HCEC 1CT (cell line): Measurements from ENCODE around the gene EBLN1.

Source experiments
- DNase-seq: peaks from one replicate; pipeline ENCODE4 v3.0.0-alpha.2; 2017

EBLN1 gene

GRCh38 chr10:22217842-22218241, at the start of gene EBLN1:
Gene EBLN1, minus strand, starts transcription at chr10:22218015. Its CDS starts 8,032 bp downstream, at chr10:22209983.
- no peak for DNase-seq

- DNase-seq = no peak
These were observed 48.2 kb upstream of the EBLN1 start for GRCh38 chr10:22265839-22266537.

- no peak for DNase-seq
These were observed 45.3 kb upstream of the EBLN1 start for GRCh38 chr10:22263106-22263505.

GRCh38 chr10:22259280-22259679, 41.5 kb upstream of the EBLN1 start:
- peak; percentile 18 for DNase-seq

GRCh38 chr10:22258471-22258870, 40.7 kb upstream of the EBLN1 start:
- DNase-seq = no peak

GRCh38 chr10:22253580-22253882, 35.7 kb upstream of the EBLN1 start:
- DNase-seq = no peak

GRCh38 chr10:22252801-22253579, 35.2 kb upstream of the EBLN1 start:
- DNase-seq = no peak

- no peak for DNase-seq
These were observed 34.5 kb upstream of the EBLN1 start for GRCh38 chr10:22252224-22252800.

GRCh38 chr10:22251751-22252223, 34.0 kb upstream of the EBLN1 start:
- peak; percentile 61 for DNase-seq

- no peak for DNase-seq
These were observed 33.3 kb upstream of the EBLN1 start for GRCh38 chr10:22250897-22251660.

- no peak for DNase-seq
These were observed 29.8 kb upstream of the EBLN1 start for GRCh38 chr10:22247636-22248035.

- peak; percentile 87 for DNase-seq
These were observed 29.0 kb upstream of the EBLN1 start for GRCh38 chr10:22246680-22247391.

GRCh38 chr10:22245567-22245966, 27.8 kb upstream of the EBLN1 start:
- DNase-seq = peak; percentile 47

GRCh38 chr10:22244855-22245254, 27.0 kb upstream of the EBLN1 start:
- DNase-seq = no peak

- DNase-seq = no peak
These were observed 26.2 kb upstream of the EBLN1 start for GRCh38 chr10:22244001-22244400.

GRCh38 chr10:22243321-22243720, 25.5 kb upstream of the EBLN1 start:
- DNase-seq = no peak

GRCh38 chr10:22231260-22231659, 13.4 kb upstream of the EBLN1 start:
- DNase-seq = no peak

- DNase-seq = peak; percentile 57
These were observed 12.5 kb upstream of the EBLN1 start for GRCh38 chr10:22230158-22230833.

- DNase-seq = no peak
These were observed 12.0 kb upstream of the EBLN1 start for GRCh38 chr10:22229802-22230157.

GRCh38 chr10:22228943-22229801, 11.4 kb upstream of the EBLN1 start:
- peak; percentile 89 for DNase-seq
